ENCODE data around the gene AHDC1. TPM values are rescaled to one million over a fixed set of nuclear protein-coding genes. Genes with fewer than 3 reads are reported as not detected.

The AHDC1 gene
- total RNA-seq, 2 experiments from 2014 or later, result 11.2 to 13.2 TPM

- ChIA-PET CTCF (interaction anchor here (0.8 to 1.2 kb wide), 4 partner anchors 17 to 32 kb away, joined by 3 read pairs; no protein-coding TSS in a partner anchor), POLR2A (no interaction called here)
Measured at GRCh38 chr1:27572679-27573426, 31.1 kb downstream of the AHDC1 start.

GRCh38 chr1:27572019-27572678, 31.8 kb downstream of the AHDC1 start:
- ChIA-PET POLR2A (no interaction called here), CTCF (interaction anchor here (0.6 to 2.1 kb wide), 6 partner anchors 16 to 56 kb away, joined by 3 to 7 read pairs (median 3); partner anchors contain the start of gene AHDC1)

- ChIA-PET CTCF (interaction anchor here (0.6 to 7.0 kb wide), 5 partner anchors 13 to 57 kb away, joined by 3 to 49 read pairs (median 5); partner anchors contain the start of gene AHDC1), POLR2A (no interaction called here)
Measured at GRCh38 chr1:27571439-27572018, 32.4 kb downstream of the AHDC1 start.

- ChIA-PET POLR2A (no interaction called here), CTCF (interaction anchor here (0.6 to 7.0 kb wide), 3 partner anchors 13 to 664 kb away, joined by 6 to 49 read pairs (median 7); no protein-coding TSS in a partner anchor)
Measured at GRCh38 chr1:27570784-27571183, 33.2 kb downstream of the AHDC1 start.

GRCh38 chr1:27570356-27570755, 33.6 kb downstream of the AHDC1 start:
- ChIA-PET CTCF (interaction anchor here (0.6 to 7.0 kb wide), 4 partner anchors 12 to 664 kb away, joined by 6 to 49 read pairs (median 12); no protein-coding TSS in a partner anchor), POLR2A (no interaction called here)

GRCh38 chr1:27569506-27570291, 34.2 kb downstream of the AHDC1 start:
- CTCF ChIA-PET, result interaction anchor here (0.6 to 7.0 kb wide), 7 partner anchors 12 to 284 kb away, joined by 3 to 49 read pairs (median 4); partner anchors contain the start of gene GPR3
- POLR2A ChIA-PET, result interaction anchor here (0.6 kb wide), 1 partner anchor 24 kb away, joined by 3 read pairs; no protein-coding TSS in a partner anchor

GRCh38 chr1:27569088-27569460, 34.9 kb downstream of the AHDC1 start:
- CTCF ChIA-PET, result interaction anchor here (0.5 to 7.0 kb wide), 13 partner anchors 11 to 284 kb away, joined by 3 to 49 read pairs (median 5); partner anchors contain the start of gene GPR3
- POLR2A ChIA-PET, result no interaction called here

GRCh38 chr1:27568300-27569087, 35.5 kb downstream of the AHDC1 start:
- ChIA-PET CTCF (interaction anchor here (0.5 to 7.0 kb wide), 15 partner anchors 9 to 176 kb away, joined by 3 to 49 read pairs (median 5); partner anchors contain the start of gene GPR3), POLR2A (no interaction called here)

GRCh38 chr1:27567971-27568299, 36.0 kb downstream of the AHDC1 start:
- ChIA-PET POLR2A (no interaction called here), CTCF (interaction anchor here (0.9 to 7.0 kb wide), 9 partner anchors 9 to 94 kb away, joined by 3 to 49 read pairs (median 6); no protein-coding TSS in a partner anchor)

- CTCF ChIA-PET, result interaction anchor here (0.7 to 7.0 kb wide), 7 partner anchors 9 to 161 kb away, joined by 3 to 49 read pairs (median 6); no protein-coding TSS in a partner anchor
- POLR2A ChIA-PET, result interaction anchor here (0.8 kb wide), 1 partner anchor 37 kb away, joined by 3 read pairs; the partner anchor contains the start of gene AHDC1
Measured at GRCh38 chr1:27567146-27567526, 36.8 kb downstream of the AHDC1 start.

GRCh38 chr1:27566462-27567145, 37.3 kb downstream of the AHDC1 start:
- ChIA-PET CTCF (interaction anchor here (0.7 to 7.0 kb wide), 4 partner anchors 9 to 161 kb away, joined by 3 to 49 read pairs (median 10); no protein-coding TSS in a partner anchor), POLR2A (interaction anchor here (0.8 kb wide), 1 partner anchor 37 kb away, joined by 3 read pairs; the partner anchor contains the start of gene AHDC1)

- CTCF ChIA-PET, result interaction anchor here (0.6 to 7.0 kb wide), 4 partner anchors 7 to 87 kb away, joined by 3 to 49 read pairs (median 4); no protein-coding TSS in a partner anchor
- POLR2A ChIA-PET, result no interaction called here
Measured at GRCh38 chr1:27564710-27565649, 39.0 kb downstream of the AHDC1 start.

GRCh38 chr1:27563591-27564471, 40.1 kb downstream of the AHDC1 start:
- ChIA-PET CTCF (interaction anchor here (0.9 kb wide), 1 partner anchor 43 kb away, joined by 3 read pairs; no protein-coding TSS in a partner anchor), POLR2A (no interaction called here)

GRCh38 chr1:27563341-27563590, 40.7 kb downstream of the AHDC1 start:
- ChIA-PET POLR2A (no interaction called here), CTCF (no interaction called here)

GRCh38 chr1:27562534-27563340, 41.2 kb downstream of the AHDC1 start:
- POLR2A ChIA-PET, result no interaction called here
- CTCF ChIA-PET, result interaction anchor here (0.6 kb wide), 2 partner anchors 140 to 315 kb away, joined by 3 read pairs; no protein-coding TSS in a partner anchor

Measured in activated CD8-positive, alpha-beta memory T cell treated with anti-CD3 and anti-CD28 coated beads for 36 hours (primary cell).